ENCODE measurements around the gene UPP1. TPM values are rescaled to one million over a fixed set of nuclear protein-coding genes. Genes with fewer than 3 reads are reported as not detected.

The UPP1 gene
- total and polyA plus RNA-seq, 2 donors (not counting 1 experiment from before 2014, with no cell fraction given) = 5.8 to 8.0 TPM

DNA sequence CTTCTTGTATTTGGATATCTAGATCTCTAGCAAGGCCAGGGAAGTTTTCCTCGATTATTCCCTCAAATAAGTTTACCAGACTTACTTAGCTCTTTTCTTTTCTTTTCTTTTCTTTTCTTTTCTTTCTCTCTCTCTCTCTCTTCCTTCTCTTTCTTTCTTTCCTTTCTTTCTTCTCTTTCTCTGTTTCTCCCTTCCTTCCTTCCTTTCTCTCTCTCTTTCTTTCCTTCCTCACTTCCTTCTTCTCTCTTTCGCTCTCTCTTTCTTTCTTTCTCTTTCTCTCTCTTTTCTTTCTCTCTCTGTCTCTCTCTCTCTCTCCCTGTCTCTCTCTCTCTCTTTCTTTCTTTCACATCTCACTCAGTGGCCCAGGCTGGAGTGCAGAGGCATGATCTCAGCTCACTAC is 37.0 kb downstream of the UPP1 start:
- no peak overlapping the region for H3K4me3 Mint-ChIP-seq
- 100% methylated on average over 1 of the region's 2 CpGs for WGBS (ENCODE audit: insufficient coverage)
- H4K20me1 ChIP-seq (ENCODE audit: control insufficient read depth, insufficient read depth, low read length, poor library complexity, severe bottlenecking) = no peaks in the 10 kb centered on the region
- no peaks in the 10 kb centered on the region for H3K79me2 ChIP-seq (ENCODE audit: control insufficient read depth, insufficient read depth, low read length)
- ATAC-seq (ENCODE audit: low read depth) (no peak), DNase-seq (no peak)
- no peak overlapping the region for H3K27ac ChIP-seq (ENCODE audit: low read length in 2 of 2)
- H3K9ac ChIP-seq (ENCODE audit: low read length) = no peak overlapping the region
- intact Hi-C loops (cut with micrococcal nuclease) = no loop called here
- no peaks in the 10 kb centered on the region for H3K9me3 Mint-ChIP-seq (ENCODE audit: insufficient read depth)
- H3K27me3 ChIP-seq (replicated peaks in 1 of 4; ENCODE audit: control extremely low read depth in 1 of 4, control insufficient read depth in 3 of 4, insufficient read depth in 4 of 4, low read length in 3 of 4) = peaks cover 0 to 10% (median 2%) of the 10 kb centered on the region in 4 experiments
- CTCF ChIA-PET = no interaction called here
- no peak for TF ChIP-seq EZH2 (IDR thresholded peaks at IDR 0.05; ENCODE audit: borderline replicate concordance, insufficient read depth, low read depth, low read length, poor library complexity, severe bottlenecking)
- TF ChIP-seq, protein P1, sequence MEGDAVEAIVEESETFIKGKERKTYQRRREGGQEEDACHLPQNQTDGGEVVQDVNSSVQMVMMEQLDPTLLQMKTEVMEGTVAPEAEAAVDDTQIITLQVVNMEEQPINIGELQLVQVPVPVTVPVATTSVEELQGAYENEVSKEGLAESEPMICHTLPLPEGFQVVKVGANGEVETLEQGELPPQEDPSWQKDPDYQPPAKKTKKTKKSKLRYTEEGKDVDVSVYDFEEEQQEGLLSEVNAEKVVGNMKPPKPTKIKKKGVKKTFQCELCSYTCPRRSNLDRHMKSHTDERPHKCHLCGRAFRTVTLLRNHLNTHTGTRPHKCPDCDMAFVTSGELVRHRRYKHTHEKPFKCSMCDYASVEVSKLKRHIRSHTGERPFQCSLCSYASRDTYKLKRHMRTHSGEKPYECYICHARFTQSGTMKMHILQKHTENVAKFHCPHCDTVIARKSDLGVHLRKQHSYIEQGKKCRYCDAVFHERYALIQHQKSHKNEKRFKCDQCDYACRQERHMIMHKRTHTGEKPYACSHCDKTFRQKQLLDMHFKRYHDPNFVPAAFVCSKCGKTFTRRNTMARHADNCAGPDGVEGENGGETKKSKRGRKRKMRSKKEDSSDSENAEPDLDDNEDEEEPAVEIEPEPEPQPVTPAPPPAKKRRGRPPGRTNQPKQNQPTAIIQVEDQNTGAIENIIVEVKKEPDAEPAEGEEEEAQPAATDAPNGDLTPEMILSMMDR (IDR thresholded peaks at IDR 0.05) = peak; percentile 39
- H3K4me2 ChIP-seq (replicated peaks; ENCODE audit: low read depth, low read length, poor library complexity, severe bottlenecking) = no peak overlapping the region
- no peak overlapping the region for H3K4me3 ChIP-seq (ENCODE audit: control extremely low read depth in 1 of 5, extremely low read depth in 1 of 5, insufficient read depth in 1 of 5, low read depth in 2 of 5, low read length in 4 of 5)
- POLR2A ChIA-PET = no interaction called here
- H3K4me1 ChIP-seq (ENCODE audit: control insufficient read depth in 2 of 2, insufficient read depth in 2 of 2, low read length in 2 of 2) = no peaks in the 10 kb centered on the region
- H3K36me3 ChIP-seq (replicated peaks in 1 of 2; ENCODE audit: control extremely low read depth in 1 of 2, control insufficient read depth in 1 of 2, extremely low read depth in 1 of 2, insufficient read depth in 2 of 2, low read length in 1 of 2) = no peaks in the 10 kb centered on the region
- no peak overlapping the region for H2AFZ ChIP-seq (ENCODE audit: insufficient read depth, low read depth, low read length, poor library complexity, severe bottlenecking)
- no peaks in the 10 kb centered on the region for H3K4me1 Mint-ChIP-seq
- H3K27ac Mint-ChIP-seq = no peak overlapping the region
- H3K27me3 Mint-ChIP-seq = peaks cover 41% of the 10 kb centered on the region
- H3K9me3 ChIP-seq (ENCODE audit: control extremely low read depth in 1 of 3, control insufficient read depth in 2 of 3, insufficient read depth in 1 of 3, low read length in 2 of 3) = peaks cover 0 to 4% (median 0%) of the 10 kb centered on the region in 3 donors

- POLR2A ChIA-PET = no interaction called here
- no peak overlapping the region for H2AFZ ChIP-seq (ENCODE audit: insufficient read depth, low read depth, low read length, poor library complexity, severe bottlenecking)
- H3K27me3 ChIP-seq (replicated peaks in 1 of 4; ENCODE audit: control extremely low read depth in 1 of 4, control insufficient read depth in 3 of 4, insufficient read depth in 4 of 4, low read length in 3 of 4) = peaks cover 0 to 8% (median 2%) of the 10 kb centered on the region in 4 experiments
- H3K79me2 ChIP-seq (ENCODE audit: control insufficient read depth, insufficient read depth, low read length) = no peaks in the 10 kb centered on the region
- H3K36me3 ChIP-seq (replicated peaks in 1 of 2; ENCODE audit: control extremely low read depth in 1 of 2, control insufficient read depth in 1 of 2, extremely low read depth in 1 of 2, insufficient read depth in 2 of 2, low read length in 1 of 2) = no peaks in the 10 kb centered on the region
- no peaks in the 10 kb centered on the region for H3K4me1 Mint-ChIP-seq
- no peaks in the 10 kb centered on the region for H4K20me1 ChIP-seq (ENCODE audit: control insufficient read depth, insufficient read depth, low read length, poor library complexity, severe bottlenecking)
- no peak overlapping the region for H3K4me3 Mint-ChIP-seq
- CTCF ChIA-PET = interaction anchor here (0.7 to 2.3 kb wide), 2 partner anchors 20 to 139 kb away, joined by 3 to 6 read pairs; no protein-coding TSS in a partner anchor
- no peak overlapping the region for H3K4me2 ChIP-seq (replicated peaks; ENCODE audit: low read depth, low read length, poor library complexity, severe bottlenecking)
- H3K9me3 Mint-ChIP-seq (ENCODE audit: insufficient read depth) = no peaks in the 10 kb centered on the region
- DNase-seq = no peak
- intact Hi-C loops (cut with micrococcal nuclease) = no loop called here
- peaks cover 33% of the 10 kb centered on the region for H3K27me3 Mint-ChIP-seq
- TF ChIP-seq, protein P1 (IDR thresholded peaks at IDR 0.05) = no peak
- no peak for TF ChIP-seq EZH2 (IDR thresholded peaks at IDR 0.05; ENCODE audit: borderline replicate concordance, insufficient read depth, low read depth, low read length, poor library complexity, severe bottlenecking)
- peaks cover 0 to 5% (median 0%) of the 10 kb centered on the region in 3 donors for H3K9me3 ChIP-seq (ENCODE audit: control extremely low read depth in 1 of 3, control insufficient read depth in 2 of 3, insufficient read depth in 1 of 3, low read length in 2 of 3)
- no peaks in the 10 kb centered on the region for H3K4me1 ChIP-seq (ENCODE audit: control insufficient read depth in 2 of 2, insufficient read depth in 2 of 2, low read length in 2 of 2)
- no peak overlapping the region for H3K27ac ChIP-seq (ENCODE audit: low read length in 2 of 2)
- H3K27ac Mint-ChIP-seq = no peak overlapping the region
- no peak for ATAC-seq (ENCODE audit: low read depth)
- H3K4me3 ChIP-seq (ENCODE audit: control extremely low read depth in 1 of 5, extremely low read depth in 1 of 5, insufficient read depth in 1 of 5, low read depth in 2 of 5, low read length in 4 of 5) = no peak overlapping the region
- no peak overlapping the region for H3K9ac ChIP-seq (ENCODE audit: low read length)
These were observed 41.6 kb downstream of the UPP1 start for GRCh38 chr7:48130658-48131108.

Measured in B cell (primary cell).